GM18861 (cell line): ENCODE data around the gene SRPK2.
"Not testable (repeated sequence)": the region's sequence is repeated elsewhere in the genome, so short reads cannot be mapped to it uniquely, and the experiment has no call there.

ENCODE experiments used
- ATAC-seq: cut with Tn5 transposase; IDR thresholded peaks from one replicate; pipeline ENCODE4 v1.9.1; 2021; ENCODE audit not compliant: unreplicated experiment

Gene SRPK2

GRCh38 chr7:105345003-105345402 is 43.7 kb downstream of the SRPK2 start:
- no peak for ATAC-seq

GRCh38 chr7:105339404-105340323 is 49.1 kb downstream of the SRPK2 start:
- no peak for ATAC-seq

- no peak for ATAC-seq
Measured at GRCh38 chr7:105337529-105337928, 51.2 kb downstream of the SRPK2 start.

GRCh38 chr7:105336009-105336408 is 52.7 kb downstream of the SRPK2 start:
- no peak for ATAC-seq

- ATAC-seq = not testable (repeated sequence)
Measured at GRCh38 chr7:105332661-105333060, 56.1 kb downstream of the SRPK2 start.

GRCh38 chr7:105330526-105330925 is 58.2 kb downstream of the SRPK2 start:
- no peak for ATAC-seq

GRCh38 chr7:105327201-105327600 is 61.5 kb downstream of the SRPK2 start:
- no peak for ATAC-seq

GRCh38 chr7:105325216-105325904 is 63.4 kb downstream of the SRPK2 start:
- ATAC-seq = peak; percentile 59

- ATAC-seq = not testable (repeated sequence)
Measured at GRCh38 chr7:105324606-105325005, 64.1 kb downstream of the SRPK2 start.

- no peak for ATAC-seq
Measured at GRCh38 chr7:105323366-105323765, 65.4 kb downstream of the SRPK2 start.

GRCh38 chr7:105322655-105323277 is 66.0 kb downstream of the SRPK2 start:
- no peak for ATAC-seq

GRCh38 chr7:105321754-105322455 is 66.8 kb downstream of the SRPK2 start:
- no peak for ATAC-seq

- no peak for ATAC-seq
Measured at GRCh38 chr7:105320896-105321295, 67.8 kb downstream of the SRPK2 start.

GRCh38 chr7:105319578-105319977 is 69.1 kb downstream of the SRPK2 start:
- ATAC-seq = no peak

- no peak for ATAC-seq
Measured at GRCh38 chr7:105316578-105317344, 72.0 kb downstream of the SRPK2 start.

GRCh38 chr7:105315357-105315756 is 73.4 kb downstream of the SRPK2 start:
- ATAC-seq = no peak

- ATAC-seq = peak; percentile 48
Measured at GRCh38 chr7:105309235-105310169, 79.2 kb downstream of the SRPK2 start.

- no peak for ATAC-seq
Measured at GRCh38 chr7:105307163-105307672, 81.5 kb downstream of the SRPK2 start.

GRCh38 chr7:105306298-105306748 is 82.4 kb downstream of the SRPK2 start:
- ATAC-seq = no peak
